Pancreas (tissue), 10 donors: ENCODE measurements around the gene CFAP43. TPM values are rescaled to one million over a fixed set of nuclear protein-coding genes. Genes with fewer than 3 reads are reported as not detected.

ENCODE experiments used
- ATAC-seq, 4 donors: fragments of 200-7000 bp; cut with Tn5 transposase; one replicate each; pipeline versions ENCODE4 v1.8.0 to v1.9.1; 2020; ENCODE audit warnings: mild to moderate bottlenecking in 4 of 4, moderate library complexity in 4 of 4
- DNase-seq, 6 donors: peaks; one replicate each; pipeline ENCODE4 v3.0.0-alpha.2; 2020
- FAIRE-seq: peaks from 2 replicates; lab custom pipeline; 2012; peaks lifted over from hg19 to GRCh38; lab: Jason Lieb, UNC
- H3K27ac ChIP-seq, 4 donors: fragments of 200-600 bp; sonication (generic); 1 replicate in 3 of 4; 2 replicates in 1 of 4; pipeline versions ENCODE4 v1.5.0 to v1.8.0; 2020
- H3K27me3 ChIP-seq, 4 donors: fragments of 200-600 bp; one replicate each; pipeline ENCODE4 v1.8.0; 2021
- H3K36me3 ChIP-seq, 3 donors: fragments of 200-600 bp; sonication (generic) in 1 of 3; one replicate each; pipeline versions ENCODE4 v1.5.0 to v1.8.0; 2020 to 2021
- H3K4me1 ChIP-seq, 3 donors: fragments of 200-600 bp; one replicate each; pipeline ENCODE4 v1.8.0; 2021
- H3K4me3 ChIP-seq, 4 donors: fragments of 200-600 bp; sonication (generic) in 2 of 4; one replicate each; pipeline versions ENCODE4 v1.5.0 to v1.8.0; 2020 to 2021
- H3K9me3 ChIP-seq, 4 donors: fragments of 200-600 bp; one replicate each; pipeline ENCODE4 v1.8.0; 2021
- WGBS, 2 donors: extraction: QIAGEN DNeasy Blood & Tissue Kit; methylation state at CpG; one replicate each; pipeline ENCODE4 v1.1.7; 2013; 5-methylcytosine and 5-hydroxymethylcytosine counted together
- intact Hi-C, 3 donors: fragments of 100-400 bp; cut with DNase I; formaldehyde crosslinking; loops; one replicate each; pipeline versions ENCODE4 v1.11.1 to v1.14.2; 2022
- polyA plus RNA-seq, 2 donors: library from polyadenylated mRNA; stranded (reverse); fragments of 200-250 nt; gene quantifications; one replicate each; pipeline ENCODE4 v1.2.3, GENCODE V29; 2013
- total RNA-seq, 6 donors: library from RNA; stranded (reverse); fragmentation: NEBNext Ultra II Directional in 4 of 6; extraction: Animal tissue kit (Norgen Biotek cat#: 25700) in 4 of 6; gene quantifications; one replicate each; pipeline versions ENCODE4 v1.2.1 to v1.2.4, GENCODE V29; 2021 to 2023
- TF ChIP-seq, protein P1 (sequence below), 4 donors: fragments of 200-600 bp; sonication (generic) in 3 of 4; IDR thresholded peaks; one replicate each; pipeline versions ENCODE4 v1.5.0 to v1.8.0; 2021; ENCODE audit warnings: antibody characterized with exemption in 4 of 4
- donor health status: healthy with polysubstance abuse.
- donor health status: DM: no; HTN: no; CAD: no; lungs with moderate emphysema.
- donor health status: DM: no; HTN: no; CAD: no.
- donor health status: control.
- donor health status: control.
- donor health status: Bipolar disorder and iron deficiency.
- donor health status: DM: yes; HTN: yes; CAD: no.
- donor health status: DM: no; HTN: no; CAD: no.
- donor health status: DM: no; HTN: no; CAD: no.
- donor health status: DM: yes; HTN: yes; CAD: no.

The CFAP43 gene
- total and polyA plus RNA-seq, 8 donors = 0.60 to 6.2 (median 2.0) TPM

DNA sequence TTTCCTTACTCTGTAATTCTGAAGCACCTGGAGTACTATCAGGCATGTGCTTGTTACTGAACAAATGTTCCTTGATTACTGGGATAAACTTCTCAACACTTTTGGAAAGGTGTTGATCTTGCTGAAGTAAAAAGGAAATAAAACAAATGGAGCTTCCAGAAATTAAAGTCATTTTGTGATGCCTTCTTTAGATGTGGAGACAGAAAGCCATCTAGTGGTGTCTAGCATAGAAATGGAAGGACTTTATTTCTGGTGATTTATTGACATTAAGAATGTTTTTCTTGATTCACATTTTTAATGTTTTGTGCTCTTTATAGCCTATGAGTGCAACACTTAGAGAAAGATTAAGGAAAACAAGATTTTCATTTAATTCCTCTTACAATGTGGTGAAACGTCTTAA lies 108.8 kb downstream of the CFAP43 start:
- no peaks in the 10 kb centered on the region for H3K36me3 ChIP-seq
- H3K4me3 ChIP-seq = no peak overlapping the region
- WGBS, 2 donors = 79 to 86% methylated on average over 1 of the region's 1 CpG
- TF ChIP-seq, protein P1, sequence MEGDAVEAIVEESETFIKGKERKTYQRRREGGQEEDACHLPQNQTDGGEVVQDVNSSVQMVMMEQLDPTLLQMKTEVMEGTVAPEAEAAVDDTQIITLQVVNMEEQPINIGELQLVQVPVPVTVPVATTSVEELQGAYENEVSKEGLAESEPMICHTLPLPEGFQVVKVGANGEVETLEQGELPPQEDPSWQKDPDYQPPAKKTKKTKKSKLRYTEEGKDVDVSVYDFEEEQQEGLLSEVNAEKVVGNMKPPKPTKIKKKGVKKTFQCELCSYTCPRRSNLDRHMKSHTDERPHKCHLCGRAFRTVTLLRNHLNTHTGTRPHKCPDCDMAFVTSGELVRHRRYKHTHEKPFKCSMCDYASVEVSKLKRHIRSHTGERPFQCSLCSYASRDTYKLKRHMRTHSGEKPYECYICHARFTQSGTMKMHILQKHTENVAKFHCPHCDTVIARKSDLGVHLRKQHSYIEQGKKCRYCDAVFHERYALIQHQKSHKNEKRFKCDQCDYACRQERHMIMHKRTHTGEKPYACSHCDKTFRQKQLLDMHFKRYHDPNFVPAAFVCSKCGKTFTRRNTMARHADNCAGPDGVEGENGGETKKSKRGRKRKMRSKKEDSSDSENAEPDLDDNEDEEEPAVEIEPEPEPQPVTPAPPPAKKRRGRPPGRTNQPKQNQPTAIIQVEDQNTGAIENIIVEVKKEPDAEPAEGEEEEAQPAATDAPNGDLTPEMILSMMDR (IDR thresholded peaks at IDR 0.05) = no peak
- H3K27me3 ChIP-seq = no peaks in the 10 kb centered on the region
- H3K4me1 ChIP-seq = peaks cover 0 to 8% (median 6%) of the 10 kb centered on the region in 3 donors
- intact Hi-C loops = no loop called here
- H3K27ac ChIP-seq = no peak overlapping the region
- DNase-seq (no peak), ATAC-seq (no peak), FAIRE-seq (no peak)
- no peaks in the 10 kb centered on the region for H3K9me3 ChIP-seq

DNA sequence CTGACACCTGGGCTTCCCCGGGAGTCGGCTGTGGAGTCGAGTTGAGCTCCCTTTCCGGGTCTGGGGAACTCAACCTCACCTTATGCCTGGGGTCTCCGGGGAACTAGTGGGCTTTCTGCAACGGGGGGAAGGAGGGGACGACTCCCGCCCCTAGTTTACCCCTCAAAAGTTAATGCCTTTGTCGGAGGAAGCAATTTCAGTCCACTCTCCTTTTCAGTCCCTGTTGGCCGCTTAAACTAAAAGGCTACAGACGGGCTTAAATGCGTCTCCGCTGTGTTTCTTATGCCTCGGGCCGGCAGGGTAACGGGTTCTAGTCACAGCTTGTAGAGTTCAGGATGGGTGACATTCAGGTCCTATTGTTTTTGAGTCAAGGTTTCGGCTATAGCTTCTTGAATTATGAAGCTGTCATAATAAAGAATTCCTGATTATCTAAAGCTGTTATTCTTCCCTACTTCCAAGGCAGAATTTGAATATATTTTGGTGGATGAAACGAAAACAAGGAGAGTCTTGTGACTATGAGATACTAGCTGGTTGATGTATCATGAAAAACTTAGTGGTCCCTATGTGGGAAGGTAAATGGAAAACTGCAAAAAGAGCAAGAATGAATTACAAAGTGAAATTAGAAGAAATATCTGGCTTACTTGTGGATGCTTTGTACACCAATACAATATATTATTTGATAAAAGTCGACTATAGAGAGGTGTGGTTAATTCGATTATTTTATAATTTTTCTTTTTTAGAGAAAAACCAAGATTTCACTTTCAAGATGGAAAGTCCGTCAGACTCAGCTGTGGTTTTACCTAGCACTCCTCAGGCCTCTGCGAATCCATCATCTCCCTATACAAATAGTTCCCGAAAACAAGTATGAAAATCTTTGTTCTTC lies 109.7 kb downstream of the CFAP43 start:
- intact Hi-C loops = no loop called here
- WGBS, 2 donors = 17 to 20% methylated on average over 23 of the region's 23 CpGs
- peak; percentile 66 for FAIRE-seq

DNA sequence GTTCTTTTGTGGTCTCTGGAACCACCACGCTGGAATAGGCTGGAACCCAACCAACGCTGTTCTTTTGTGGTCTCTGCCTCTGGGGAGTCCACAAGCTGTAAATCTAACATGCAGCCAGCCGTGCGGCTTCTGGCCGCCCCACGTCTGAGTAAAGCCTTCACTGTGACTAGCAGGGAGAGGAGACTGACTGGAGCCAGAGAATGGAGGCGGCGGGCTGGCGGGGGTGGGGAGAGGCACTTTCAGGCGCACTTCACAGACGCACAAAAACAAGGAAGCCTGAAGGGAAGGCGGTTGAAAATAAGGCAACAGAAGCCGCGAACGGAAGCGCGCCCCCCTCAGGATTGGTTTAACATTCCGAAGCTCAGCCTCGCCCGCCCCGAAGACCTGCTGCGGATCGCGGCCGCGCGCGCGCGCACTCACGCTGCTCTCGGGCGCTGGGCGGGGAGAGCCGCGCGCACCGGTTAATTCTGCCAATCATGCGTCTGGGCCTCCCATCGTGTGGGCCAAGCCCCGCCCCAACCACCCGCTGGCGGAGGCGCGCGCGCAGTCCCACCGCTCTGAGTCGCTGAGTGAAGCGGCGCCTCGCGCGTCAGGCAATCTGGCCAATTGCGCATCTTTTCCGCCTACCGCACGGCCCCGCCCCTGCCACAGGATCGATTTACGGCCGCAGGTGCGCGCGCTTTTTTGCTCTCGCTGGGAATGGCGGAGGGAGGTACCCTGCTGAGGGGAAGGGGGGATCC lies 110.5 kb downstream of the CFAP43 start, which contains the start of gene SFR1:
Gene SFR1, plus strand, starts transcription at position 687 of the 740 bp plus-strand sequence. Its CDS starts 13 bp downstream, at position 700.
- WGBS, 2 donors = 0% methylated on average over 60 to 67 of the region's 67 CpGs
- H3K27ac ChIP-seq = peak within 1 kb of the TSS; percentile 92 to 100 (median 97)
- TF ChIP-seq, protein P1 (IDR thresholded peaks at IDR 0.05) = peak; percentile 12 to 49 (median 30)
- DNase-seq (peak; percentile 98 to 99 (median 99)), FAIRE-seq (peak; percentile 87), ATAC-seq (peak; percentile 91 to 95 (median 94))
- H3K36me3 ChIP-seq = no peaks in the 10 kb centered on the region
- no peaks in the 10 kb centered on the region for H3K9me3 ChIP-seq
- intact Hi-C loops = no loop called here
- H3K4me3 ChIP-seq = peak within 1 kb of the TSS; percentile 40 to 67 (median 56)
- H3K27me3 ChIP-seq = no peaks in the 10 kb centered on the region
- H3K4me1 ChIP-seq = peaks cover 0 to 8% (median 6%) of the 10 kb centered on the region in 3 donors

More for the DNA sequence above, 109.7 kb downstream of the CFAP43 start:
- ATAC-seq (no peak), DNase-seq (peak in 1 of 6 donors; percentile 54)
- TF ChIP-seq, protein P1 (IDR thresholded peaks at IDR 0.05) = no peak
- Histone ChIP-seq H3K4me3 (peak overlapping the region; percentile 34 to 67 (median 56)), H3K27ac (peak overlapping the region; percentile 44 to 99 (median 82)), H3K4me1 (peaks cover 0 to 8% (median 6%) of the 10 kb centered on the region in 3 donors), H3K36me3 (no peaks in the 10 kb centered on the region), H3K9me3 (no peaks in the 10 kb centered on the region), H3K27me3 (no peaks in the 10 kb centered on the region)

DNA sequence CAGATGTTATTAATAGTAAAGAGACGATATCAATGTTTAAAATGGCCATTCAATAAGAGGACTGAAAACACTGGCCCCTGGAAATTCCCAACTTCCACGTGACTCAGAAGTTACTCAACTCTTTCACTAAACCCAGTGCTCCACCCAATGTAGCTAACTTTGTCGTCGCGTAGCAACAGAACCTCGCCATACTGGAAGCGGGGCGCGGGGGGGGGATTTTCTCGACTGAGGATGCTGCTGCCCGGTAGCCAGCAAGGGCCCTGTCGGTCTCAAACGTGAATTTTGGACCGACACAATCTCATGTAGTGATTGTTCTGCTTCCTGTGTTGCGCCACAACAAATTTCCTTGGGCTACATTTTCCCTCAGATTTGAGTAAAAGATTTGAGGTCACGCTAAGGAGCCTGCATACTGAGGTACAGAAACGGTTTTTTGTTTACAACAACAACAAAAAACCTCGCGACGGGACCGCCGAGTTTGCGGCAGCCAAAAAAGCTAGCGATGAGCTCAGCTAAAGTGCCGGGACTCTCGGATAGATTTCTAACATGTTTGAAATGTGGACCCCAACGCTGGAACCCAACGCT lies 111.2 kb downstream of the CFAP43 start:
- Histone ChIP-seq H3K9me3 (no peaks in the 10 kb centered on the region), H3K4me3 (peak overlapping the region; percentile 20 to 65 (median 44)), H3K36me3 (no peaks in the 10 kb centered on the region), H3K27me3 (no peaks in the 10 kb centered on the region), H3K27ac (peak overlapping the region; percentile 92 to 100 (median 97)), H3K4me1 (peaks cover 0 to 8% (median 6%) of the 10 kb centered on the region in 3 donors)
- TF ChIP-seq, protein P1 (IDR thresholded peaks at IDR 0.05) = no peak
- intact Hi-C loops = no loop called here
- peak; percentile 69 to 85 (median 74) for ATAC-seq
- DNase-seq = peak; percentile 78 to 95 (median 86)
- WGBS, 2 donors = 0% methylated on average over 28 of the region's 28 CpGs
- FAIRE-seq = peak; percentile 91
